ENCODE results near the gene TBX10.
"Not testable (repeated sequence)": the region's sequence is repeated elsewhere in the genome, so short reads cannot be mapped to it uniquely, and the experiment has no call there.

The TBX10 gene

DNA sequence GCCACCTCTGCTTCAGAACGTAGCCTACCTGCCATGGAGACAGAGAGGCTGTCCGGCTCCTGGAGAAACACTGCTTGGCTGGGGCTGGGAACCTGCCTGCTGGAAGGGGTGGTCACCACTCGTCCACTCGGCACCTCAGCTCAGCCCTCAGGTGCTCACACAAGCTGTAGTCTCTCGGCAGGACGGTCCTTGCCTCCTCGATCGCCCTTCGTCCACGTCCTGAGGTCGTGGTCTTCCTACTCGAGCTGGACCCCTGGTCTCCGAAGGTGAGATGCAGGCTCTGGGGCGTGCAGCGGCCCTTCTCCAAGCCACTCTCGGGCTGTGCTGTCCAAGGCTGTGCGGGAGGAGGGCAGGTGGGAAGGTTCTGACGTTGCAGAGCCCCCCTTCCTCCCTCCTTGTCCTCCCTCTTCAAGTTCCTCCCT is at the start of gene TBX10:
TSS of gene TBX10 (minus strand) at position 326 of the 422 bp plus-strand sequence. CDS start at position 35, 291 bp downstream.
- no peak for DNase-seq (ENCODE audit: low read depth, low spot score)

DNA sequence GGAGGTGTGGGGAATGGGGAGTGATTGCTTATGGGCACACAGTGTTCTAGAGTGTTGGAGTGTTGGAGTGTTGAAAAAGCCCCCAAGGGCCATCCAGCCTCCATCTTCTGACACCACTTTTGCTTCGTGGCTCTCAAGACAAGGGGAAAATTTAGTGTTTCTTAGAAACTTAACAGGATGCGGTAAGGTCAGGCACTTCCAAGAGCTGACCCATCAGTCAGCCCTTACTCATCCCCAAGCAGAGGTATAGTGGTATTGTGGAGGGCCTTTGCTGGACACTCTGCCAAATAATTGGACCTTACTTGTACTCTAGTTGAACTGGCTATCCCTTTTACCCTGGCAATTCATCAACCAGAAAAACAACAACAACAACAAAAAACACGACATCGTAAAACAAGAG is 49.6 kb upstream of the TBX10 start:
- DNase-seq (ENCODE audit: low read depth, low spot score): no peak

GRCh38 chr11:67687986-67688385 is 48.4 kb upstream of the TBX10 start:
- no peak for DNase-seq (ENCODE audit: low read depth, low spot score)

- DNase-seq (ENCODE audit: low read depth, low spot score): not testable (repeated sequence)
These were observed 46.2 kb upstream of the TBX10 start for GRCh38 chr11:67685641-67686332.

DNA sequence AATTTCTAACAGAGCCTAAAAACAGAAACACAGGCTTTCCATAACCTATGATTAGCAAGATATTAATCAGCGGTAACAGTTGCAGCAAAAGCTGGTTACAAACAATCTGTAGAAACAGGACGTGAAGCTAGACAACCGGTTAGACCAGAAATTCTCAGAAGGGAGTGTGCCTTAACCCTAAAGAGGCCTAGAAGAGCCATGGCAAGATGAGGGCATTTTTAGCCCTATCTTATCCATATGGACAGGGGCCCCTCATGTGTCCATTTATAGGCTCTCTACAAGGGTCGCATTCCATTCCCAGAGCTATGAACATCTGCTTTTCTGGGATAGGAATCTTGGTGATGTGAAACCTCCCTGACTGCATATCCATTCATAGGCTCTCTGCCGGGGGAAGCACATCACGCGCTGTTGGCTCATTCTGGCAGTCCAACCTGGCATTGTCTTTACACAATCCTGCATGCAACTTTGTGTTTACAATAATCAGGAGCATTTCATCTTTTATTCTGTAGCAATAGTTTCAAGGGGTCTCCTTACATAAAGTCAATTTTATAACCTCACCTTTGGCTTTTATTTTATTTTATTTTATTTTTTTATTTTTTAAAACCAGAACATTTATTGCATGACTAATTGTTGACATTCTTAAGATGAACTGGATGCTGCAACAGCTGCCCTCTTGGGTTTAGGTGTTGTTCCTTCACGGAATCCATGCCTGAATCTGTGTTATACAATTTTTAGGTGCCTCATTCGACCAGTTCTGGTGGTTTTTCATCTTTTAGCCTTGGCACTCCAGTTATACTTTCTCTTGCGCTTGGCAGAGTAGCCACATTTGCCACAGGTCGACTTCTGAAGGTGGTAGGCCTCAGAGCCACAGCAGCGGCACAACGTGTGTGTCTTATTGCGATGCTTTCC is 42.8 kb upstream of the TBX10 start:
- DNase-seq (ENCODE audit: low read depth, low spot score): not testable (repeated sequence)

GRCh38 chr11:67680696-67681470 is 41.3 kb upstream of the TBX10 start:
- DNase-seq (ENCODE audit: low read depth, low spot score): no peak

- no peak for DNase-seq (ENCODE audit: low read depth, low spot score)
These were observed 35.6 kb upstream of the TBX10 start for GRCh38 chr11:67675058-67675747.

- DNase-seq (ENCODE audit: low read depth, low spot score): no peak
These were observed 34.9 kb upstream of the TBX10 start, which contains the start of gene ALDH3B2 for GRCh38 chr11:67674442-67674871. TSS of gene ALDH3B2 (minus strand) at chr11:67674623. CDS start at chr11:67666935, 7,688 bp downstream.

- DNase-seq (ENCODE audit: low read depth, low spot score): no peak
These were observed 34.3 kb upstream of the TBX10 start for GRCh38 chr11:67673902-67674301.

DNA sequence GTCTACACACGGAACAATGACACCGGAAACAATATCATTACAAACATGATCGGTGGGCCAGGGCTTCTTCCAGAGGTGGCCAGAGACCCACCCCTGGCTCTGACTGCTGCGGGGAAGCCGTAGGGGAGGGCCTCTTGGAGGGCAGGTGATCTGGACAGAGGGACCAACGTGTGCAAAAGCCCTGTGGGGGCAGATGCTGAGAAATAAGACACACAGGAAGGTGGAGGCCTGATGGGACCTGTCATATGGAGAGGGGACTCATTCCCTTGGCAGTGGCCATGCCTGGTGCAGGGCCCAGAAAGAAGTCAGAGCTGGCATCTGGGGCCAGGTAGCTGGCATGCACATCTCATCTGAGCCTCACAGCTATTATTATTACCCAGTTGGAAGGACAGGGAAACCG is 33.8 kb upstream of the TBX10 start:
- DNase-seq (ENCODE audit: low read depth, low spot score): no peak

- no peak for DNase-seq (ENCODE audit: low read depth, low spot score)
These were observed 31.6 kb upstream of the TBX10 start for GRCh38 chr11:67671211-67671520.

- no peak for DNase-seq (ENCODE audit: low read depth, low spot score)
These were observed 31.0 kb upstream of the TBX10 start for GRCh38 chr11:67670316-67671210.

DNA sequence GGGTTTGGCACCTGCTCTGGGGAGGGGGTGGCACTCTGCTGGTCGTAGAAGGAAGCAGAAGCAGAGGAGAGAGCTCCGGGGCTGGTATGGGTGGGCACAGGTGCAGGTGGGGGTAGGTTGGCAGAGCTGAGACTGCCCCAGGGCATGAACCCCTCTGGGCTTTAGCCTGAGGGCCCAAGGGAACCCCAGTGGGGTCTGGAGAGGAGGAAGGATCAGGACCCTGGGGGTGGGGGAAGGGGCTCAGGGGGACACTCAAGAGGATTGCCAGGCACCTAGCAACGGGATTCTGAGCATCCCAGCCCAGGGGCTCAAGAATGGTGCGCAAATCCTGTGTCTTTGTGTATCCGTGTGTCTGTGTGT is 28.6 kb upstream of the TBX10 start:
- no peak for DNase-seq (ENCODE audit: low read depth, low spot score)

DNA sequence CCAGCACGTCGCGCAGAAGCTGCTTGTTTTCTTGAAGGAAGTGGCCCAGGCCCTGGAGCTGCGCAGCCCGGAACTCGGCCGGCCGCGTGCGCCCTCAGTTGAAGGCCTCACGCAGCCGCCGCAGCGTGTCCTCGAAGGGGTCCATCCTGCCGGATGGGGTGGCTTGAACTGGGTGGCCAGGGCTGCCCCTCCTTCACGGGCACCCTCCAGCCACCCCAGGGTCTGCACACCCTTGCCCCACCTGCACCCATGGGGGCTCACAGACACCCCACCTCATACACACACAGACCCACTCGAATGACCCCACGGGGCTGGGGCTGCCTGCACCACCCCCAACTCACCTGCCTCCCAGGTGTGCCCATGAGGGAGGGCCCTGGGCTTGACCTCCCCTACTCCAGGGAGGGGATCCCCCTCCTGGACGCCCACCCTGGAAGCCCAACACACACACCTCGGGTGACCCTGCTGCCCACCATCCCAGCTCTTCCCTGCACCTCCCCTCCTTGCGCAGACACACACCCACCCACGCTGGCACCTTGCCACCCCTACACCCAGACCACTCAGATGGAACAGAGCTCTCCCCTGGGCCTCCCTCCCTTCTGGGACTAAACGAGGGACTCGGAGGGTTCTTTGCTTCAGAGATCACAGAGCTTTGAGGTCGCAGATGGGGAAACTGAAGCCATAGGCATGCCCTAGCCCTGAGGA is 28.1 kb upstream of the TBX10 start:
- no peak for DNase-seq (ENCODE audit: low read depth, low spot score)

DNA sequence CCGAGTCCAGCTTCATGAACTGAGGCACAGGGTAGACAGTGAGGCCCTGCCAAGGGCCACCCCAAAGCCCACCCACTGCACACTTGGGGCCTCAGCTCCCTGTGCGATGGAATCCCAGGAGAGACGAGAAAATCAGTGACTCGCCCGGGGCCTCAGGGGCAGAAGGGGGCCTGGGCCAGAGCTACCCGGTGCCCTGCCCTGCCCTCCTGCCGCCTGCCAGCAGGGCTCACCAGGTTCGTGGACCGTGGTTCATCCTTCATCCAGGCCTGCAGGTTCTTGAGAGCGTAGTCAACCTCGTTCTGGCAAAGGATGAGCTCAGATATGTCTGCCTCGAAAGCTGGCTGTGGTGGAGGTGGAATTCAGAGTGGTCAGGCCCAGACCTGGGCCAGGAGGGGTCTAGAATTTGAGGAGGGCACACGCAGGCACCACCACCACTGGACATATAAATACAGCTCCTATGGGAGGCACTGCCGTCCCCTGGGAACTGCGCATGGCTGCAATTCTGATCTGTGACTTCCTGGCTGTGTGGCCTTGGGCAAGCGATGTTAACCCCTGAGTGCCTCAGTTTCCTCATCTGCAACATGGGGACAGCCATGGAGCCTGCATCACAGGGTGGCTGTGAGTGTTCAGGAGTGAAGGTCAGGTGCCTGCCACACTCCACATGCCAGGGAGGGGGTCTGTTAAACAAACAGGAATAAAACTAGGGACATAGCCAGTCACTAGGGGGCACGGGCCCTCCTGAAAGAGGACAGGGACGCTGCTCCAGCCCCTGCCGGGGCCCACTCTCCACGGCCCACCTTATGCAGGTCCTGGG is 27.3 kb upstream of the TBX10 start:
- no peak for DNase-seq (ENCODE audit: low read depth, low spot score)

- no peak for DNase-seq (ENCODE audit: low read depth, low spot score)
These were observed 26.7 kb upstream of the TBX10 start for GRCh38 chr11:67666303-67666645.

- DNase-seq (ENCODE audit: low read depth, low spot score): no peak
These were observed 26.2 kb upstream of the TBX10 start for GRCh38 chr11:67665541-67666302.
